HL-60/S4 (cell line): ENCODE data around the gene CD44.

Experiments
- in situ Hi-C: fragments of 300-500 bp; cut with MboI; formaldehyde crosslinking; loops from 2 replicates; pipeline ENCODE4 v1.14.3; 2022; ENCODE audit warnings: low sequenced_read_pairs

The CD44 gene

GRCh38 chr11:35281169-35281688 lies 142.3 kb downstream of the CD44 start:
- in situ Hi-C loops: no loop called here
